NCI-H1105 (cell line): Measurements from ENCODE around the gene KCNJ16.

Experiments
- DNase-seq: peaks from one replicate; lab custom pipeline; 2025; lab: John Stamatoyannopoulos, UW

The KCNJ16 gene

GRCh38 chr17:70169709-70170597 is 94.9 kb downstream of the KCNJ16 start:
- DNase-seq: no peak

- DNase-seq: no peak
Observed at GRCh38 chr17:70171159-70171558, 96.1 kb downstream of the KCNJ16 start.

- DNase-seq: no peak
Observed at GRCh38 chr17:70172449-70172848, 97.4 kb downstream of the KCNJ16 start.

GRCh38 chr17:70172923-70173322 is 97.9 kb downstream of the KCNJ16 start:
- DNase-seq: no peak

GRCh38 chr17:70173681-70174080 is 98.7 kb downstream of the KCNJ16 start:
- no peak for DNase-seq

- peak; percentile 12 for DNase-seq
Observed at GRCh38 chr17:70181376-70181775, 106.4 kb downstream of the KCNJ16 start.

- no peak for DNase-seq
Observed at GRCh38 chr17:70181866-70182265, 106.8 kb downstream of the KCNJ16 start.

GRCh38 chr17:70183508-70183907 is 108.5 kb downstream of the KCNJ16 start:
- DNase-seq: no peak

- DNase-seq: no peak
Observed at GRCh38 chr17:70184207-70184606, 109.2 kb downstream of the KCNJ16 start.

- no peak for DNase-seq
Observed at GRCh38 chr17:70184770-70185169, 109.7 kb downstream of the KCNJ16 start.
